Measurements from ENCODE around the gene NFIB. TPM values are rescaled to one million over a fixed set of nuclear protein-coding genes. Genes with fewer than 3 reads are reported as not detected.
A peak's percentile ranks its signal among the peaks of the same experiment; 100 is the strongest.

Gene NFIB
- total RNA-seq, 1 donor from 2014 or later: 153 TPM

- no peak for DNase-seq
Observed at GRCh38 chr9:14304259-14304658, 9.7 kb downstream of the NFIB start.

DNA sequence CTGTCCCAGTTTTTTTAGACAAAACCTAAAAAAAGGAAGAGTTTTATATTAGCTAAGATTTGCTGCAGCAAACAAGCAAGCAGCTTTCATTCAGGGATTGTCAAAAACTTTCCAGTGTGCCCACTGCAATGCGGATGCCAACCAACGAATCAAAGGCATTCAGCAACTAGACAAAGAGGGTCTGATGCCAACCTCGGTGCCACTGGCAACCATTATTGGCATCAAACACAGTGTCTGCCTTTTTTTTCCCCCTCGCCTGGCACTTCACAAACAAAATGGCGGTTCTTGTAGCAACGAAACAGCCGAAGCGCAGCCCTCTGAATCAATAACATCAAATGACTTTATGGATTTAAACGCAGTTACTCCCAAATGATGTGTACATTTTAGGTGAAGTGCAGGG lies 10.4 kb downstream of the NFIB start:
- no peak for DNase-seq

GRCh38 chr9:14303100-14303499 lies 10.8 kb downstream of the NFIB start:
- no peak for DNase-seq

GRCh38 chr9:14302405-14302804 lies 11.5 kb downstream of the NFIB start:
- no peak for DNase-seq

DNA sequence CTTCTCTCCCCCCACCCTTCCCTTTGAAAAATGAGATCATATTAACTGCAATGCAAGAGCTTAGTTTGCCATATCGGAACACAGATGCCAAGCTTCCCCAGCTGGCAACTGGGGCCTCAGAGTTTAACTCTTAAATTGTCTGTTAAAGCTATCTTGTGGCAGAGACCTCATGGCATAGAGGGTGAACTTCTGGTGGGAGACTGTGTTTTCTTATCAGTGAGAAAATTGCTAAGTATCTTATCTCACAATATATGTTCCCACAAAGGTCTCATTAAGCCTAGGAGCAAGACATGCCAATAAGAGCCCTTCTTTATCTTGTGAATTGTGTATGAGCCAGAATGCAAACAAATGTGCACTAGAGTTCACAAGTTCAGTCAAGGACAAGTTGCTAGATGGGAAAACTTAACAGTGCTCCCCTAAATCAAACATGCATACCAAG lies 12.3 kb downstream of the NFIB start:
- DNase-seq: no peak

DNA sequence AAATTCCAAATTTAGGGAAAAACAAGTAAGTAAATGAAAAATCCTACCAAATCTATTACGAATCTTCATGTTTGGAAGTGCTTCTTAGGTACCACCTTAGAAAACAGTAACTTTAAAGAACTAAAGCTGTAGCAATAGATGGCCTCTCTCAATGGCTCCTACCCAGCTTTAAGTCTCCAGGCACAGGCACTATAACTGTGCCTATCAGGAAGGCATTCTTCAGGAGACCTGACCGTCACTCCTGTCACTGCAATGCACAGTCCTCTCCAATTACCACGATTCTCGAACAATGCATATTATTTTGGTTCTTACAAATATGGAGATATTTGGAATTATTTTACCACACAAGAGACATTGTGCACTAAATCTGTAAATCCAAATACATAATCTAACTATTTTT lies 12.9 kb downstream of the NFIB start:
- DNase-seq: no peak

- DNase-seq: no peak
Observed at GRCh38 chr9:14300588-14300987, 13.4 kb downstream of the NFIB start.

DNA sequence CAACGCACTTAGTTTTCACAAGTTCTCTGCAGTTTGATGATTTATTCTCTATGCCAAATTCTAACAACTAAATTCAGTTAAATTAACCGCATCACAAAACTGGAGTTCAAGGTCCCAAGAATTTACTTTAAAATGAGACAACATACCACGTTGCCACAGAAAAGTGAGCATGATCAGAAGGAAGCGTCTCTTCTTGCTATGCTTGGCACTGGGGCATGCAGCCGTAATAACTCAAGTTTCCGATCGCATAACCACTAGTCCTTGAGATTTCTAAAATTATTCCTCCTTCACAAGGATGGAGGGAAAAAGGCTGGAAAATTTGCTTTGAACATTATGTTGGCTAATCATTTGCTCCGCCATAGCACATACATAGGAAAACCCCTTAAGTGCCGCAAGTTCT lies 13.9 kb downstream of the NFIB start:
- no peak for DNase-seq

DNA sequence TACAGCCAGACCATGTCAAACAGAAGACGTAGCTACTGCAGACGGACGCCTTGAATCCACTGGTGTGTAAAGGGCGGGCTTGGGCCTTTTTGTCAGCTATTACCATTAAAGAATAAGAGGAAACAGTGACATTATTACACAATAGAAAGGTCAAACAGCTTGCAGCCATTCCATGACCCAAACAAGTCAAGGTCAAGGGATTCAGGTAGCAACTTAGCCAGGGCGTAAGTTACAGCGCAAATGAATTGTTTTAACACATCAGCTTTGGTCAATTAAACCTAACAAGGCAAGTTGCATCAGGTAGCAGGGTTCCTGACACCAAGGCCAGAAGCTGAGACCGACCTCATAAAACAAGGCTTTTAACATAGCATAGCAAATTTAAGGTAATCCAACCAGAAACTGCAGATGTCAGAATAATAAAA lies 15.3 kb downstream of the NFIB start:
- DNase-seq: peak; percentile 64

DNA sequence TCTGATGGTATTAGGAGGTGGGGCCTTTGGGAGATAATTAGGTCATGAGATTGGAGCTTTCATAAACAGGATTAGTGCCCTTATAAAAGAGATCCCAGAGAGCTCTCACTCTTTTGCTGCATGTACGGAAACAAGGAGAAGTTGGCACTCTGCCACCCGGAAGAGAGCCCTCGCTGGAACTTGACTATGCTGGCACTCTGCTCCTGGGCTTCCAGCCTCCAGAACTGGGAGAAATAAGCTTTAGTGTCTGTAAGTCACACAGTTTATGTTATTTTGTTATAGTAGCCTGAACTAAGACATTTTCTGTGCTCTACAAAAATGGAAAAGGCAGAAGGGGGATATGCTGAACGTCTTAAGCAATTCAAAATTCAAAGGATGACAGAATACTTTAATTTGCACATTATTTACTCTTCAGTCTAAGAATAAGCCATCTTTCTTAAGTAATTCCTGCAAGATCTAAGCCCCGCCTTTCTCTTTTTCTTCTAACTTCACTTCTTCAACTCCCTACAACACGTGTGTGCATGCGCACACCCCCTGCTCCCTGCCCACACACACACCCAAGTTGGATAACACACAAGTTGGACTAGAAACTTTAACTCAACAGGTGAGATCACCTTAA lies 17.3 kb downstream of the NFIB start:
- DNase-seq: peak; percentile 69

DNA sequence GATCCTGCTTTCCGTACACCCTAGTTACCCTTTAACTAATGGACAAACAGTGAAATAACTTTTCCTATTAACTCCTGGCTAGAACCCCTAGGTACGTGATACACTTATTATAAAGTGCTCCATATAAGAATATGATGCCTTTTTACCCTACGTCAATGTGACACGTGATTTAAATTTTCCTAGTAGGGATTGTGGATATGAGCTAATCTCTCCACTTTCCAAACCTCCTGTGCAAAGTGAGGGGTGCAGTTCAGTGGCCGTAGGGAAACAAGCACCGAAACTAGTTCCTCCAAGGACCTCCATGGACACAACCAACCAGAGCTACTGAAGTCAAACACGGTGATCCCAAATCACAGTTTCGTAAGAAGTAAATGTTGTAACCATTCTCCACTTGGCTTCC lies 19.3 kb downstream of the NFIB start:
- DNase-seq: no peak

GRCh38 chr9:14293801-14294200 lies 20.1 kb downstream of the NFIB start:
- no peak for DNase-seq

DNA sequence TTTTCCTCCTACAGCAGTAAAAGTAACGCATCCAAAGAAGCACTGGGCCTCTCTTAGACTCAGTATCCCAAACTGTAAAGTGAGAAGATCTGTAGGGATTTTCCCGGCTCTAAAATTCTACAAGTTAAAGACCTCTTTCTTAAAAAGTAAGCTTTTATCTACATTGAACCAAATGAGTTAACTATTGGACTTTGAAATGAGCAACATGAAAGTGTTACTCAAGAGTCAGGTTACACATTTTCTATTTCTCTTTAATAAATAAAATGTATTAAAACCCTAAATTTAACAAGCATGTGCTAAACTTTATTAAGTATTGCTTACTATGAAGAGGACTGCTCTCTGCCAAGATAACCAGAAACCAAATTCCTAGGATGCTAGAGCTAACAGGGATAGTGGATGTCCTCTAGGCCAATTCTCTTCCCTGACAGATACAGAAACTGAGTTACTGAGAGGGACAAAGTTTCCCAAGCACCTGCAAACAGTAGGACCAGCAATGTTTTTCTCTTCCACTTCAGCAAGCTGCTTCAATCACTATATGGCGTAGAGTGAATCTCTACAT lies 21.7 kb downstream of the NFIB start:
- no peak for DNase-seq

- DNase-seq: no peak
Observed at GRCh38 chr9:14289916-14290315, 24.0 kb downstream of the NFIB start.

DNA sequence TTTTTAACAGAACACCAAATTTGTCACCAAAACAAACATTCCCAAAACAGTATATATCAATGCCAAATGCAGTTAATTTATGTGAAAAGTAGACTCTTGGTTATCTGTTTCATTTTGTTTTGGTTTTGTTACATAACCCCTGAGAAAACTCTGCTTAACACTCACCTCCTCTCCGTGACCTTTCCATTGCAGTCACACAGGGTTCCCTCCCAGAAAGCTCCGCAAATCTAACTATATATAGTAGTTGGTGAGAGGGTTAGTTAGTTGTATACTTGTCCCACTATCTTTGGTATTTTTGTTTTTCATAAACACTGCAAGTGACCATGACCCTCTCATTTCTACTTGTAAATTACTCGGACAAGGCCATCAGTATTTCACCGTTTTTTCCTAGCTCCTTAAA lies 25.5 kb downstream of the NFIB start:
- DNase-seq: no peak

DNA sequence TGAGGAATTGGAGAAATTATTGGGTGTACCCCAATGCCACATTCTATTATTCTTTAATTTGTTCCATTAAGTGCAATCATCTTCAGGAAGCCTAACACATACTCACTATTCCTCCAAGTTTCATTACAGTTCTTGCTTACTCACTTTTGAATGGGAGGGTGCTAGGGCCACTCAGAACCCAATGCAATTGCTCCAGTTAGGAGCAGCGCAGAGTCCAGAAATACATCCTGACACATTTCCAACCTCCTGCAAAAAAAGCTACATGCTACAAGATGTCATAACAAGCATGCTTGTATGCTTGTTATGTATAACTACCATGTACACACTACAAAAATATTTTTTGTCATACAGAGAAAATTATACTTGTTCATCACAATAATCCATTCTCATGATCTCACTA lies 27.8 kb downstream of the NFIB start:
- DNase-seq: no peak

- DNase-seq: no peak
Observed at GRCh38 chr9:14283276-14283675, 30.7 kb downstream of the NFIB start.

DNA sequence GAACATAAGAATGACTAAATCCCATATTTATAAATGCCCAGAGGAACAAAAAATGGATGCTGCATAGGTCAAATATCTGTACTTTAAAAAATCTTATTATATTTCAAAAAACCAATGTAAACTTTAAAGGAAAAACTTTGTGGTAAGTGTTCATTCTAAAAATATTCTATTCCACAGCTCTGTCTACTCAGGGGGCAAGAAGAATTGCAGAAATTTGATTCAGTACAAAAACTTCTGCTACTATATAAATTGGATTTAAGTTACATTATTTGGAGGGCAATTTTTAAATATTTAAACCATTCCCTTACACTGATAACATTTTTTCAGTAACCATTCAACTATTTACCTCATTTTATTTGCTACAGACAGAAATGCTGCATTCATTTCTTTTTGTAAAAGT lies 32.1 kb downstream of the NFIB start:
- no peak for DNase-seq

GRCh38 chr9:14281136-14281795 lies 32.7 kb downstream of the NFIB start:
- DNase-seq: no peak

DNA sequence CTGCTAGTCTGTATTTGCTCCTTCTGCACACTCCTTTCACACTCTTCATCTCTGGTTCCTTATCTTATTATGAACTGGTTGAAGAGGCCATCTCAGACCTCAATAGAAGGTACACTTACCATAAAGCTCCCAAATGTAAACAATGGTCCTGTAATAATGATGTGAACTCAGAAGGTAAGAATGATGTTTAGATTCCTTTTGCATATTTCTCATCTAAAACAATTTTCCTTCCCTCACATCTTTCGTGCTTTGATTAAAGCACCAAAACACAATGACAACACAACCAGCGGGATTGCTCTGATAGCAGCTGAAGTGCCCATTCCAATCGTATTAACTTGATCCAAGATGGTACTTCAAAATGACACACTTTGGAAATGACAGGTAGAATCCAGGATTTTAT lies 34.3 kb downstream of the NFIB start:
- no peak for DNase-seq

DNA sequence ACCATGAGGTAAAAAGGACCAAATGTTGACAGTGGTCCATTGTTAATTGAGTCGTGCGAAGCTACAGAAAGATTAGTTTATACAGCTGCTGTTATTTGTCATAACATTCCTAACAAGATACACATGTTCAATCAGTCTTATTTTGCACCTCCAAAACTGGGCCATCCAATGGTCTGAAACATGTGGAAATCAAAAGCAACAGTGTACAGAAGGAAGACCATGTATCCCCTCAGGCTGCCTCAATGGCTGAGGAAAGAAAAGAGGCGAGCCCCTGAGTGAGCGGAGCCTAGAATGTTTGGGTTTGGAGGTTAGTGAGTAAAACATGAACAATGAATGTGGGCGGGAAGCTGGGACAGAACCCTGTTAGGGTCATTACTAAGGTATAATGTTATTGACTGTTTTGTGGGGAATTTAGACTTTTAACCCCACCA lies 35.6 kb downstream of the NFIB start:
- peak; percentile 54 for DNase-seq

- no peak for DNase-seq
Observed at GRCh38 chr9:14277761-14278160, 36.2 kb downstream of the NFIB start.

DNA sequence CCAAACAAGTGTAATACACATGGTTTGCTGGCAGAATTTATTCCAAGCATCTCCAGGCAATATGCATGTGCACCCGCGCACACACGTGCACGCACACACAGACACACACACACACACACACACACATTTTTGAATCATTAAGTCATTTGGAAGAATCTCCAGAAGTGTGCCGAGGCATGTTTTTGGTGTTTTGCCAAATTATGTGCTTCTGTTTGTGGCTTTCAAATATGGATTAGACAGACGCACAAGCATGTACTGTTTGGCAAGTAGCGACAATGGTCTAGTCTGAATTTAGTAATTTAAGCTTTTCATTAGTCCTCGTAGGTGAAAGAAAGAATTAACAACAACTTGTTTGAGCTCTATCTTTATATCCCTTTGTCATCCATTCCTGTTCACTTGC lies 36.7 kb downstream of the NFIB start:
- peak; percentile 83 for DNase-seq

GRCh38 chr9:14275331-14275730 lies 38.6 kb downstream of the NFIB start:
- peak; percentile 21 for DNase-seq

Data from dermis blood vessel endothelial cell (primary cell).